ENCODE measurements around the gene PREPL.

Gene PREPL

DNA sequence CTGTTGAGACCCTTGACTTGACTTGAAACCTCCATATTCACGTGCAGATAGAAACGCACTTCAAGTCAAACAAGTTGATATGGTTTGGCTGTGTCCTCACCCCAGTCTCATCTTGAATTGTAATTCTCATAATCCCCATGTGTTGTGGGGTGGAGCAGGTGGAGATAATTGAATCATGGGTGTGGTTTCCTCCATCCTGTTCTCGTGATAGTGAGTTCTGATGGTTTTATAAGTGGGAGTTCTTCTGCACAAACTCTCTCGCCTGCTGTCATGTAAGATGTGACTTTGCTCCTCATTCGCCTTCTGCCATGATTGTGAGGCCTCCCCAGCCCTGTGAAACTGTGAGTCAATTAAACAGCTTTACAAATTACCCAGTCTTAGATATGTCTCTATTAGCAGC lies 64.6 kb downstream of the PREPL start:
- no peak for TF ChIP-seq CTCF (conservative IDR thresholded peaks at IDR 0.05; ENCODE audit: low read depth, low read length)
- no peak overlapping the region for H3K4me3 ChIP-seq (ENCODE audit: low read length)
- DNase-seq (ENCODE audit: low read depth): no peak

- TF ChIP-seq CTCF (conservative IDR thresholded peaks at IDR 0.05; ENCODE audit: low read depth, low read length): peak; percentile 32
- DNase-seq (ENCODE audit: low read depth): no peak
- no peak overlapping the region for H3K4me3 ChIP-seq (ENCODE audit: low read length)
Measured at GRCh38 chr2:44295633-44296359, 65.5 kb downstream of the PREPL start.

GRCh38 chr2:44295113-44295512 lies 66.2 kb downstream of the PREPL start:
- TF ChIP-seq CTCF (conservative IDR thresholded peaks at IDR 0.05; ENCODE audit: low read depth, low read length): no peak
- no peak overlapping the region for H3K4me3 ChIP-seq (ENCODE audit: low read length)
- DNase-seq (ENCODE audit: low read depth): no peak

- peak; percentile 76 for DNase-seq (ENCODE audit: low read depth)
- TF ChIP-seq CTCF (conservative IDR thresholded peaks at IDR 0.05; ENCODE audit: low read depth, low read length): peak; percentile 80
- H3K4me3 ChIP-seq (ENCODE audit: low read length): peak overlapping the region; percentile 6
Measured at GRCh38 chr2:44291281-44292248, 69.7 kb downstream of the PREPL start.

GRCh38 chr2:44290261-44290660 lies 71.0 kb downstream of the PREPL start:
- no peak for DNase-seq (ENCODE audit: low read depth)
- TF ChIP-seq CTCF (conservative IDR thresholded peaks at IDR 0.05; ENCODE audit: low read depth, low read length): no peak
- H3K4me3 ChIP-seq (ENCODE audit: low read length): no peak overlapping the region

DNA sequence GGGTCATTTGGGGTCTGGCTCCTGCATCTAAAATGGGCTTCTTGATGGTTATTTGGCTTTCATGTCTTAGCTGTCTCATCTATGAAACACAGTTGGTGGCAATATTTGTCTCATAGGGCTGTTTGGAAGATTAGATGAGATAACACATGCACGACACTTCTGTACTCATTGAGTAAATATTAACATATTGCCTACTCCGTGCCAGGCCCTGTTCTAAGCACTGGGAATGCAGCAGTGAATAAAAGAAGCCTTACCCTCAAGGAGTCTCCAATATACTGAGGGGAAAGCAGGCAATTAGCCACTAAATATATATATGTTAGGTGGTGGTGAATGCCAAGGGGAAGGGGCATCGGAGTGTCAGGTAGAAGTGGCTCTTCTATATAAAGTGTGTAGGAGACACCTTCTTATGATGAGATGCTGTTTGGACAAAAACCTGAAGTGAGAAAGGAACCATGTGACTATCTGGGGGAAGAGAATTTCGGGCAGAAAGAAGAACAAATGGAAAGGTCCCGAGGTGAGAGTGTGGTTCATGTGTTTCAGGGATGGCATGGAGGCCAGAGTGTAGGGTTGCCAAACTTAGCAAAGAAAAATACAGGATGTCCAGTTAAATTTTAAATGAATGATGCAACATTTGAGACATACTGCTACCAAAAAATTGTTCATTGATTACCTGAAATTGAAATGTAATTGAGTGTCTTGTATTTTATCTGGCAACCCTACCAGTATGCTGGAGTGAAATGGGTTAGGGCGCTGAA lies 74.2 kb downstream of the PREPL start:
- H3K4me3 ChIP-seq (ENCODE audit: low read length): no peak overlapping the region
- no peak for TF ChIP-seq CTCF (conservative IDR thresholded peaks at IDR 0.05; ENCODE audit: low read depth, low read length)
- DNase-seq (ENCODE audit: low read depth): no peak

Data from retinal pigment epithelial cell (primary cell).